Fibroblast of mammary gland (primary cell): ENCODE data around the gene RPL19.
A peak's percentile ranks its signal among the peaks of the same experiment; 100 is the strongest.

Experiments
- DNase-seq: peaks from one replicate; pipeline ENCODE4 v3.0.0-alpha.2; 2010; ENCODE audit warnings: low read depth
- H3K4me3 ChIP-seq: 2 replicates; pipeline ENCODE4 v1.5.1; 2011; ENCODE audit warnings: low read depth, mild to moderate bottlenecking, low read length, moderate library complexity; ENCODE audit not compliant: control insufficient read depth
- CTCF ChIP-seq: conservative IDR thresholded peaks from 2 replicates; pipeline ENCODE4 v1.5.1; 2011; ENCODE audit warnings: low read depth, low read length, inconsistent platforms; ENCODE audit not compliant: control insufficient read depth, insufficient read depth

Gene RPL19

GRCh38 chr17:39156491-39156890, 43.6 kb upstream of the RPL19 start:
- no peak overlapping the region for H3K4me3 ChIP-seq
- DNase-seq, result no peak
- TF ChIP-seq CTCF, result no peak

- no peak for TF ChIP-seq CTCF
- no peak overlapping the region for H3K4me3 ChIP-seq
- DNase-seq, result no peak
Observed at GRCh38 chr17:39158623-39159022, 41.5 kb upstream of the RPL19 start.

GRCh38 chr17:39161962-39162361, 38.1 kb upstream of the RPL19 start:
- DNase-seq, result no peak
- H3K4me3 ChIP-seq, result no peak overlapping the region
- TF ChIP-seq CTCF, result no peak

- TF ChIP-seq CTCF, result peak; percentile 89
- H3K4me3 ChIP-seq, result peak overlapping the region; percentile 57
- DNase-seq, result peak; percentile 96
Observed at GRCh38 chr17:39164675-39165143, 35.4 kb upstream of the RPL19 start.

GRCh38 chr17:39165178-39165840, 34.8 kb upstream of the RPL19 start:
- peak overlapping the region; percentile 57 for H3K4me3 ChIP-seq
- DNase-seq, result no peak
- TF ChIP-seq CTCF, result no peak

- no peak for DNase-seq
- no peak for TF ChIP-seq CTCF
- H3K4me3 ChIP-seq, result peak within 1 kb of the TSS; percentile 57
Observed at GRCh38 chr17:39165841-39166349, 34.2 kb upstream of the RPL19 start, which contains the start of gene ARL5C. TSS of gene ARL5C (minus strand) at chr17:39166161. CDS start at chr17:39165760, 401 bp downstream.
